ENCODE measurements around the gene SAE1. TPM values are rescaled to one million over a fixed set of nuclear protein-coding genes. Genes with fewer than 3 reads are reported as not detected.
A peak's percentile ranks its signal among the peaks of the same experiment; 100 is the strongest.

SAE1 gene
- total and polyA plus RNA-seq, 11 donors = 15.7 to 84.1 (median 49.7) TPM

DNA sequence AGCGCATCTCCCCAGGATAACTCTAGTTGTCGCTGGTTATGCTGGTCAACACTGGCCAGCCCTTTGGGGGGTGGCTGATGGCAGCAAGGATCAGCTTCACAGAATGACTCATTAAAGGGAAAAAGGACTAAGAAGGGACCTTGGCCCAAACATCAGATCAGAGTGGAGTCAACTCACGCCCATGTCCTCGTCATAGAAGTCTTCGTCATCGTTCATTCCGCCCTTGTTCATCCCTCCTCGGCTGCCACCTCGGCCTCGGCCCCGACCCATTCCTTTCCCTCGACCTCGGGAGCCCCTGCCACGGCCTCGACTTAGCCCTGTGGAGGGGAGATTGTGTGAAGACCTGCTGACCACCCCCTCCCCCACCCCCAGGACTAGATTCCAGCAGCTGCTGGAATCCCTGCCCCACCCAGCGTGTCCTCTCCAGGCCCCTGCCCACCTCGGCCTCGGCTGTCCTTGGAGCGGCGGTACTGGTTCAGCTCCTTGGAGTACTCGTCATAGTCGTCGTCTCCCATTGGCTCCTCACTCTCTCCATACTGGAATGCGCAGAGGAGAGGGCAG lies 45.7 kb upstream of the SAE1 start:
- ATAC-seq (no peak), DNase-seq (no peak)
- Histone ChIP-seq H3K27me3 (no peaks in the 10 kb centered on the region), H3K4me3 (no peak overlapping the region), H3K9me3 (no peaks in the 10 kb centered on the region), H3K36me3 (peaks cover 0 to 100% (median 97%) of the 10 kb centered on the region in 9 donors), H3K27ac (no peak overlapping the region), H3K4me1 (peaks cover 0 to under 1% (median 0%) of the 10 kb centered on the region in 12 donors)
- WGBS, 4 donors = 92 to 94% (median 93%) methylated on average over 20 to 24 of the region's 24 CpGs
- intact Hi-C loops (cut with DNase I) = no loop called here
- no peak for TF ChIP-seq POLR2A (IDR thresholded peaks at IDR 0.05)
- TF ChIP-seq, protein P1, sequence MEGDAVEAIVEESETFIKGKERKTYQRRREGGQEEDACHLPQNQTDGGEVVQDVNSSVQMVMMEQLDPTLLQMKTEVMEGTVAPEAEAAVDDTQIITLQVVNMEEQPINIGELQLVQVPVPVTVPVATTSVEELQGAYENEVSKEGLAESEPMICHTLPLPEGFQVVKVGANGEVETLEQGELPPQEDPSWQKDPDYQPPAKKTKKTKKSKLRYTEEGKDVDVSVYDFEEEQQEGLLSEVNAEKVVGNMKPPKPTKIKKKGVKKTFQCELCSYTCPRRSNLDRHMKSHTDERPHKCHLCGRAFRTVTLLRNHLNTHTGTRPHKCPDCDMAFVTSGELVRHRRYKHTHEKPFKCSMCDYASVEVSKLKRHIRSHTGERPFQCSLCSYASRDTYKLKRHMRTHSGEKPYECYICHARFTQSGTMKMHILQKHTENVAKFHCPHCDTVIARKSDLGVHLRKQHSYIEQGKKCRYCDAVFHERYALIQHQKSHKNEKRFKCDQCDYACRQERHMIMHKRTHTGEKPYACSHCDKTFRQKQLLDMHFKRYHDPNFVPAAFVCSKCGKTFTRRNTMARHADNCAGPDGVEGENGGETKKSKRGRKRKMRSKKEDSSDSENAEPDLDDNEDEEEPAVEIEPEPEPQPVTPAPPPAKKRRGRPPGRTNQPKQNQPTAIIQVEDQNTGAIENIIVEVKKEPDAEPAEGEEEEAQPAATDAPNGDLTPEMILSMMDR (IDR thresholded peaks at IDR 0.05) = no peak

DNA sequence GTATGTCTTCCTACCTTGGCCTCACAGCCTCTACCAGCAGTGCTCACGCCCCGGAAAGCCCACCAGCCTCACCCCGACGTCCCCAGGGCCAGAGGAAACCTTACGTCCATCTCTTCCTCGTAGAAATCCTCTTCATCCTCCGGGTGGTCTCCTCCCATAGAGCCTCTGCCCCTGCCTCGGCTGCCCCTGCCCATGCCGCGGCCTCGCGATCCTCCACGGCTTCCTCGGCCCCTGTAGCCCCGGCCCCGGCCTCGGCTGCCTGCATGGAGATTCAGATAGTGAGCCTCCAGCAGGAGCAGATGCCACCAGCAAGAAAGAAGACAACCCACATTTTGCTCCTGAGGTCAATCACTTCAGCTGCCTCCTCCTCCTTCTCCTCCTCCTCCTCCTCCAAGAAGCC lies 44.4 kb upstream of the SAE1 start:
- no peak for TF ChIP-seq POLR2A (IDR thresholded peaks at IDR 0.05)
- TF ChIP-seq, protein P1 (IDR thresholded peaks at IDR 0.05) = no peak
- no peaks in the 10 kb centered on the region for H3K27me3 ChIP-seq
- H3K4me1 ChIP-seq = no peaks in the 10 kb centered on the region
- no peak overlapping the region for H3K27ac ChIP-seq
- WGBS, 4 donors = 95 to 96% (median 96%) methylated on average over 17 of the region's 17 CpGs
- DNase-seq (no peak), ATAC-seq (no peak)
- H3K36me3 ChIP-seq = peaks cover 0 to 100% (median 97%) of the 10 kb centered on the region in 9 donors
- intact Hi-C loops (cut with DNase I) = no loop called here
- no peak overlapping the region for H3K4me3 ChIP-seq
- no peaks in the 10 kb centered on the region for H3K9me3 ChIP-seq

DNA sequence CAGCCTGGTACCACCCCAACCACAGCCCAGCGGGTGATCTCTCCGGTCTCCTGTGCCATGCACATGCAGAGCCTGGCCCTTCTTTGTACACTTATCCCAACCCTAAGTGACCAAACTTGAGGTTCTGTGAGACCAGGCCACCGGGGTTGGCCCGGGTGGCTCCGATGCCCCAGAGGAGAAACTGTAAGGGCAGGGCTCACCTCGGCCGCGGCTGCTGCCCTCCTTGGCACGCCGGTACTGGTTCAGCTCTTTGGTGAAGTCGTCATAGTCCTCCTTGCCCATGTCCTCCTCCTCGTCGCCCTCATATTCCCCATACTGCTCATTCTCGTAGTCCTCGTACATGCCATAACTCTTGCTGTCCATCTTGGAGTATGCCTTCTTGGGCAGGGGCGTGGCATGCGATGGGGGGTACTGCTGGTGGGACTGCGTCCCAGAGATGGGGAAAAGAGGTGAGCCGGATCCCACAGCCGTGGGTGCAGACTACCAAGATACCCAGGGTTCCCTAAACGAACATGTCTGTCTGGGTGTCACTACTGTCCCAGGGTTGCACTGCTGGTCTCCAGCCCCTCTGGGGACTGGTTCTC lies 40.8 kb upstream of the SAE1 start:
- H3K27me3 ChIP-seq = no peaks in the 10 kb centered on the region
- WGBS, 4 donors = 92 to 95% (median 94%) methylated on average over 21 of the region's 21 CpGs
- no peak overlapping the region for H3K4me3 ChIP-seq
- H3K4me1 ChIP-seq = peaks cover 0 to 11% (median 4%) of the 10 kb centered on the region in 12 donors
- peaks cover 0 to 100% (median 91%) of the 10 kb centered on the region in 9 donors for H3K36me3 ChIP-seq
- TF ChIP-seq POLR2A (IDR thresholded peaks at IDR 0.05) = no peak
- TF ChIP-seq, protein P1 (IDR thresholded peaks at IDR 0.05) = no peak
- H3K27ac ChIP-seq = no peak overlapping the region
- intact Hi-C loops (cut with DNase I) = no loop called here
- H3K9me3 ChIP-seq = no peaks in the 10 kb centered on the region
- DNase-seq (peak in 1 of 5 donors; percentile 39), ATAC-seq (no peak)

DNA sequence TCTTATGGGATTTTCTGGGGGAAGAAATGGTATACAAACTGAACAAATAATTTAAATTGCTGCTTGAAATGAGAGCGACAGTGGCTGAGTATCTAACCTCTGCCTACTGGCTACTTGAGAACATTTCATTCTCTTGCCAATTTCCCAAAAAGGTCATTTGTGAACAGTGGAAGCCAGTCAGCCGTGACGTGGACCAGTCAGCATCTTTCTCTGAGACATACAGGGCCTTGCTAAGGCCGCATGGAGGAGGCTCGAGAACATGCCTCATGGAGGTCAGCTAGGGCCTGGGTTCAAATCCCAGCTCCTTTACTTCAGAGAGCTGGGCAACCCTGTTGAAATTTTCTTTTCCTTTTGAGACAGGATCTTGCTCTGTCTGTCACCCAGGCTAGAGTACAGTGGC lies 37.4 kb upstream of the SAE1 start:
- H3K27me3 ChIP-seq = no peaks in the 10 kb centered on the region
- DNase-seq (peak in 1 of 5 donors; percentile 8), ATAC-seq (no peak)
- TF ChIP-seq, protein P1 (IDR thresholded peaks at IDR 0.05) = no peak
- TF ChIP-seq POLR2A (IDR thresholded peaks at IDR 0.05) = no peak
- H3K27ac ChIP-seq = peak overlapping the region in 1 of 12 donors; percentile 42
- peaks cover 0 to 71% (median 57%) of the 10 kb centered on the region in 9 donors for H3K36me3 ChIP-seq
- 76 to 90% (median 83%) methylated on average over 5 of the region's 5 CpGs for WGBS, 4 donors
- H3K4me1 ChIP-seq = peaks cover 0 to 45% (median 36%) of the 10 kb centered on the region in 12 donors
- no peak overlapping the region for H3K4me3 ChIP-seq
- intact Hi-C loops (cut with DNase I) = no loop called here
- no peaks in the 10 kb centered on the region for H3K9me3 ChIP-seq

Measured in heart left ventricle (tissue), 16 donors.